K562 (cell line): ENCODE results near the gene SSBP2. TPM values are rescaled to one million over a fixed set of nuclear protein-coding genes. Genes with fewer than 3 reads are reported as not detected.

Experiments
- ATAC-seq: fragments of 200-7000 bp; cut with Tn5 transposase; 3 replicates; pipeline ENCODE4 v1.9.1; 2020; ENCODE audit warnings: moderate library complexity
- BruUV-seq: library from RNA; stranded (reverse); fragments of 400-500 nt; replicated peaks from 2 replicates; lab custom pipeline; 2021; lab: Mats Ljungman, UMichigan
- CTCF ChIA-PET: fragments of 300-600 bp; formaldehyde crosslinking; extraction: SDS; loops from one replicate; lab custom pipeline; 2021; ENCODE audit warnings: low intra/inter-chr PET ratio; lab: Yijun Ruan, JAX
- POLR2A ChIA-PET: fragments of 300-600, 350-650 bp; sonication (Branson Sonifier 250); formaldehyde crosslinking; extraction: SDS; loops from one replicate; lab custom pipeline; 2021; ENCODE audit warnings: antibody characterized with exemption, inconsistent platforms; lab: Yijun Ruan, JAX
- DNase-seq, 4 experiments: peaks; one replicate each; pipeline versions ENCODE4 v3.0.0 to v3.0.0-alpha.2; 2011 to 2018; ENCODE audit warnings: low spot score in 3 of 4, mixed read lengths in 3 of 4; ENCODE audit errors: extremely low read depth in 1 of 4
- FAIRE-seq: peaks from 2 replicates; lab custom pipeline; 2011; peaks lifted over from hg19 to GRCh38; lab: Jason Lieb, UNC
- H2AFZ ChIP-seq: 2 replicates; pipeline ENCODE4 v1.6.0; 2011; ENCODE audit warnings: low read depth, low read length, control low read depth, inconsistent platforms
- H3K27ac ChIP-seq: fragments of 200-600 bp; 3 replicates; pipeline ENCODE4 v1.8.0; 2011; ENCODE audit warnings: low read depth, mild to moderate bottlenecking, control low read depth, inconsistent platforms, low read length, moderate library complexity, mixed read lengths; ENCODE audit errors: extremely low read depth
- H3K27me3 ChIP-seq, 2 experiments: fragments of 300-600 bp in 1 of 2; 2 replicates in 1 of 2; 3 replicates in 1 of 2; pipeline versions ENCODE4 v1.6.0 to v1.8.0; 2011; ENCODE audit warnings: inconsistent platforms in 2 of 2, low read length in 2 of 2, mild to moderate bottlenecking in 1 of 2, mixed read lengths in 1 of 2, moderate library complexity in 1 of 2; ENCODE audit not compliant: control insufficient read depth in 2 of 2, insufficient read depth in 2 of 2
- H3K36me3 ChIP-seq: fragments of 300-600 bp; 3 replicates; pipeline ENCODE4 v1.8.0; 2011; ENCODE audit warnings: mild to moderate bottlenecking, low read length, inconsistent platforms; ENCODE audit not compliant: control insufficient read depth, insufficient read depth
- H3K4me1 ChIP-seq, 2 experiments: fragments of 200-600 bp in 1 of 2; replicated peaks in 1 of 2; 2 replicates in 1 of 2; 3 replicates in 1 of 2; pipeline versions ENCODE4 v1.5.1 to v1.8.0; 2011; ENCODE audit warnings: inconsistent platforms in 2 of 2, low read length in 2 of 2, mild to moderate bottlenecking in 1 of 2, mixed read lengths in 1 of 2, moderate library complexity in 1 of 2; ENCODE audit not compliant: control insufficient read depth in 2 of 2, insufficient read depth in 2 of 2
- H3K4me2 ChIP-seq: 2 replicates; pipeline ENCODE4 v1.6.1; 2011; ENCODE audit warnings: low read length, control low read depth, inconsistent platforms, mixed read lengths; ENCODE audit not compliant: insufficient read depth
- H3K4me3 ChIP-seq: fragments of 200-600 bp; sonication (generic), shearing (Covaris generic); 2 replicates; pipeline ENCODE4 v1.5.1; 2016; ENCODE audit warnings: control low read depth, inconsistent platforms
- H3K79me2 ChIP-seq: fragments of 200-600 bp; 3 replicates; pipeline ENCODE4 v1.8.0; 2011; ENCODE audit warnings: low read length, inconsistent platforms; ENCODE audit not compliant: control insufficient read depth, insufficient read depth
- H3K9ac ChIP-seq, 2 experiments: 2 replicates each; pipeline versions ENCODE4 v1.6.0 to v1.6.1; 2011; ENCODE audit warnings: low read depth in 2 of 2, low read length in 2 of 2, control low read depth in 1 of 2, inconsistent platforms in 1 of 2, mild to moderate bottlenecking in 1 of 2, mixed read lengths in 1 of 2; ENCODE audit not compliant: insufficient read depth in 1 of 2
- H3K9me1 ChIP-seq: one replicate; pipeline ENCODE4 v1.6.0; 2011; ENCODE audit warnings: inconsistent platforms, mild to moderate bottlenecking, low read length, moderate library complexity; ENCODE audit not compliant: control insufficient read depth, insufficient read depth
- H3K9me3 ChIP-seq: replicated peaks from 2 replicates; pipeline ENCODE4 v1.5.1; 2011; ENCODE audit warnings: low read depth, low read length, inconsistent platforms; ENCODE audit not compliant: control insufficient read depth, insufficient read depth
- H4K20me1 ChIP-seq: replicated peaks from 2 replicates; pipeline ENCODE4 v1.6.1; 2011; ENCODE audit warnings: low read length, inconsistent platforms, mixed read lengths; ENCODE audit not compliant: control insufficient read depth, insufficient read depth
- RBM25 ChIP-seq: fragments of 200-400 bp; formaldehyde crosslinking; IDR thresholded peaks from 2 replicates; pipeline ENCODE4 v1.6.1; 2018; ENCODE audit warnings: low read length, low read depth, moderate library complexity; ENCODE audit not compliant: severe bottlenecking
- WGBS: fragments of 100-300 bp; shearing (Covaris generic); methylation state at CpG from one replicate; pipeline ENCODE4 v1.1.6; 2016; ENCODE audit warnings: low coverage, mixed read lengths; ENCODE audit not compliant: insufficient coverage; ENCODE audit errors: missing lambda C conversion rate; 5-methylcytosine and 5-hydroxymethylcytosine counted together
- in situ Hi-C: fragments of 300-500 bp; cut with MboI; formaldehyde crosslinking; loops from 4 replicates; pipeline ENCODE4 v1.15.0; 2018; ENCODE audit warnings: inconsistent platforms, mixed read lengths
- intact Hi-C: fragments of 100-400 bp; cut with micrococcal nuclease; formaldehyde crosslinking; loops from 2 replicates; pipeline ENCODE4 v1.14.2; 2022
- polyA plus RNA-seq, 8 experiments: library from polyadenylated mRNA; depleted of rRNA in 4 of 8; stranded (reverse) in 5 of 8; unstranded in 3 of 8; fragments of >200 nt; fragmentation: Nextera tagmentation in 2 of 8; fragmentation: Illumina TruSeq in 1 of 8; extraction: Ambion mirVana in 2 of 8; extraction: Trizol in 1 of 8; gene quantifications; 2 replicates each; pipeline versions ENCODE4 v1.2.1 to v1.2.3, GENCODE V29; 2011 to 2014; ENCODE audit warnings: inconsistent platforms in 1 of 8, missing spikeins in 1 of 8
- total RNA-seq, 7 experiments: library from RNA; depleted of rRNA in 6 of 7; stranded (reverse); fragments of >200 nt in 6 of 7; fragmentation: Illumina TruSeq in 2 of 7; extraction: Trizol in 2 of 7; gene quantifications; 2 replicates each; pipeline versions ENCODE4 v1.2.1 to v1.2.3, GENCODE V29; 2011 to 2021; ENCODE audit warnings: low replicate concordance in 1 of 7
- TF ChIP-seq, protein P1 (sequence below): fragments of 200-600 bp; sonication (generic); IDR thresholded peaks from one replicate; pipeline ENCODE4 v1.6.1; 2012; ENCODE audit warnings: mild to moderate bottlenecking, low read depth, low read length, inconsistent platforms

SSBP2 gene
- total and polyA plus RNA-seq, 9 of the 15 experiments (the other 6 are each of a cell fraction or from before 2014, with no cell fraction given): 22.3 to 133 (median 42.1) TPM

DNA sequence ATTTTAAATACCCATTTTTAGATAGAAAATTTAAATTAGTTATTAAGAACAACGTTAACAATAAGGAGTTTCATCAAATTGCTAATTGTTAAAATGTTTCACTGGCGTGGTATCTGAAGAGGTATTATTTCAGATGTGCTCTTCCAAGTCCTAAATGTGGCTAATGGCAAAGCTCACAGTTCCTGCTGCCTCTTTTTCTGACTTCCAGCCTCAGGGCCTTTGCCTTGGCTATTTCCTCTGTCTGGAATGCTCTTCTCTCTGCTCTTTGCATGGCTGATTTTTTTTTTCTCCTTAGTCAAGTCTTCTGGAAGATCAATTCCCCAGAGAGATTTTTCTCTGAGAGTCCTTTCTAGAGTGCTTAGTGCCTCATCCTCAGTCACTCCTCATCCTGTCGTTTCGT is 9.6 kb upstream of the SSBP2 start:
- Histone ChIP-seq H3K27ac (peak overlapping the region; percentile 58), H3K9me1 (no peaks in the 10 kb centered on the region), H3K4me3 (peak overlapping the region; percentile 39; the same call in 1 of the 2 replicates), H2AFZ (peak overlapping the region; percentile 61), H3K9me3 (no peaks in the 10 kb centered on the region), H3K27me3 (no peaks in the 10 kb centered on the region), H3K79me2 (peaks cover 26% of the 10 kb centered on the region), H4K20me1 (no peaks in the 10 kb centered on the region)
- DNase-seq (peak in 1 of 4 experiments; percentile 30), FAIRE-seq (no peak)
- WGBS: 7% methylated on average over 4 of the region's 4 CpGs
- intact Hi-C loops: no loop called here
- TF ChIP-seq, protein P1, sequence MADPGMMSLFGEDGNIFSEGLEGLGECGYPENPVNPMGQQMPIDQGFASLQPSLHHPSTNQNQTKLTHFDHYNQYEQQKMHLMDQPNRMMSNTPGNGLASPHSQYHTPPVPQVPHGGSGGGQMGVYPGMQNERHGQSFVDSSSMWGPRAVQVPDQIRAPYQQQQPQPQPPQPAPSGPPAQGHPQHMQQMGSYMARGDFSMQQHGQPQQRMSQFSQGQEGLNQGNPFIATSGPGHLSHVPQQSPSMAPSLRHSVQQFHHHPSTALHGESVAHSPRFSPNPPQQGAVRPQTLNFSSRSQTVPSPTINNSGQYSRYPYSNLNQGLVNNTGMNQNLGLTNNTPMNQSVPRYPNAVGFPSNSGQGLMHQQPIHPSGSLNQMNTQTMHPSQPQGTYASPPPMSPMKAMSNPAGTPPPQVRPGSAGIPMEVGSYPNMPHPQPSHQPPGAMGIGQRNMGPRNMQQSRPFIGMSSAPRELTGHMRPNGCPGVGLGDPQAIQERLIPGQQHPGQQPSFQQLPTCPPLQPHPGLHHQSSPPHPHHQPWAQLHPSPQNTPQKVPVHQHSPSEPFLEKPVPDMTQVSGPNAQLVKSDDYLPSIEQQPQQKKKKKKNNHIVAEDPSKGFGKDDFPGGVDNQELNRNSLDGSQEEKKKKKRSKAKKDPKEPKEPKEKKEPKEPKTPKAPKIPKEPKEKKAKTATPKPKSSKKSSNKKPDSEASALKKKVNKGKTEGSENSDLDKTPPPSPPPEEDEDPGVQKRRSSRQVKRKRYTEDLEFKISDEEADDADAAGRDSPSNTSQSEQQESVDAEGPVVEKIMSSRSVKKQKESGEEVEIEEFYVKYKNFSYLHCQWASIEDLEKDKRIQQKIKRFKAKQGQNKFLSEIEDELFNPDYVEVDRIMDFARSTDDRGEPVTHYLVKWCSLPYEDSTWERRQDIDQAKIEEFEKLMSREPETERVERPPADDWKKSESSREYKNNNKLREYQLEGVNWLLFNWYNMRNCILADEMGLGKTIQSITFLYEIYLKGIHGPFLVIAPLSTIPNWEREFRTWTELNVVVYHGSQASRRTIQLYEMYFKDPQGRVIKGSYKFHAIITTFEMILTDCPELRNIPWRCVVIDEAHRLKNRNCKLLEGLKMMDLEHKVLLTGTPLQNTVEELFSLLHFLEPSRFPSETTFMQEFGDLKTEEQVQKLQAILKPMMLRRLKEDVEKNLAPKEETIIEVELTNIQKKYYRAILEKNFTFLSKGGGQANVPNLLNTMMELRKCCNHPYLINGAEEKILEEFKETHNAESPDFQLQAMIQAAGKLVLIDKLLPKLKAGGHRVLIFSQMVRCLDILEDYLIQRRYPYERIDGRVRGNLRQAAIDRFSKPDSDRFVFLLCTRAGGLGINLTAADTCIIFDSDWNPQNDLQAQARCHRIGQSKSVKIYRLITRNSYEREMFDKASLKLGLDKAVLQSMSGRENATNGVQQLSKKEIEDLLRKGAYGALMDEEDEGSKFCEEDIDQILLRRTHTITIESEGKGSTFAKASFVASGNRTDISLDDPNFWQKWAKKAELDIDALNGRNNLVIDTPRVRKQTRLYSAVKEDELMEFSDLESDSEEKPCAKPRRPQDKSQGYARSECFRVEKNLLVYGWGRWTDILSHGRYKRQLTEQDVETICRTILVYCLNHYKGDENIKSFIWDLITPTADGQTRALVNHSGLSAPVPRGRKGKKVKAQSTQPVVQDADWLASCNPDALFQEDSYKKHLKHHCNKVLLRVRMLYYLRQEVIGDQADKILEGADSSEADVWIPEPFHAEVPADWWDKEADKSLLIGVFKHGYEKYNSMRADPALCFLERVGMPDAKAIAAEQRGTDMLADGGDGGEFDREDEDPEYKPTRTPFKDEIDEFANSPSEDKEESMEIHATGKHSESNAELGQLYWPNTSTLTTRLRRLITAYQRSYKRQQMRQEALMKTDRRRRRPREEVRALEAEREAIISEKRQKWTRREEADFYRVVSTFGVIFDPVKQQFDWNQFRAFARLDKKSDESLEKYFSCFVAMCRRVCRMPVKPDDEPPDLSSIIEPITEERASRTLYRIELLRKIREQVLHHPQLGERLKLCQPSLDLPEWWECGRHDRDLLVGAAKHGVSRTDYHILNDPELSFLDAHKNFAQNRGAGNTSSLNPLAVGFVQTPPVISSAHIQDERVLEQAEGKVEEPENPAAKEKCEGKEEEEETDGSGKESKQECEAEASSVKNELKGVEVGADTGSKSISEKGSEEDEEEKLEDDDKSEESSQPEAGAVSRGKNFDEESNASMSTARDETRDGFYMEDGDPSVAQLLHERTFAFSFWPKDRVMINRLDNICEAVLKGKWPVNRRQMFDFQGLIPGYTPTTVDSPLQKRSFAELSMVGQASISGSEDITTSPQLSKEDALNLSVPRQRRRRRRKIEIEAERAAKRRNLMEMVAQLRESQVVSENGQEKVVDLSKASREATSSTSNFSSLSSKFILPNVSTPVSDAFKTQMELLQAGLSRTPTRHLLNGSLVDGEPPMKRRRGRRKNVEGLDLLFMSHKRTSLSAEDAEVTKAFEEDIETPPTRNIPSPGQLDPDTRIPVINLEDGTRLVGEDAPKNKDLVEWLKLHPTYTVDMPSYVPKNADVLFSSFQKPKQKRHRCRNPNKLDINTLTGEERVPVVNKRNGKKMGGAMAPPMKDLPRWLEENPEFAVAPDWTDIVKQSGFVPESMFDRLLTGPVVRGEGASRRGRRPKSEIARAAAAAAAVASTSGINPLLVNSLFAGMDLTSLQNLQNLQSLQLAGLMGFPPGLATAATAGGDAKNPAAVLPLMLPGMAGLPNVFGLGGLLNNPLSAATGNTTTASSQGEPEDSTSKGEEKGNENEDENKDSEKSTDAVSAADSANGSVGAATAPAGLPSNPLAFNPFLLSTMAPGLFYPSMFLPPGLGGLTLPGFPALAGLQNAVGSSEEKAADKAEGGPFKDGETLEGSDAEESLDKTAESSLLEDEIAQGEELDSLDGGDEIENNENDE: no peak
- peak; percentile 71 for TF ChIP-seq RBM25
- TF ChIP-seq, all 486 proteins: peak for 1
- no TSS peak for BruUV-seq
- peak overlapping the region; percentile 60 to 87; a peak in 3 of 4 replicates for H3K9ac ChIP-seq
- in situ Hi-C loops: no loop called here
- ATAC-seq: no peak; the same call in 2 of the 3 replicates
- ChIA-PET CTCF (no interaction called here), POLR2A (interaction anchor here (1.0 to 2.9 kb wide), 4 partner anchors 9 to 90 kb away, joined by 3 to 22 read pairs (median 5); partner anchors contain the start of gene SSBP2)
- H3K36me3 ChIP-seq: no peaks in the 10 kb centered on the region
- H3K4me1 ChIP-seq: peaks cover 3 to 67% of the 10 kb centered on the region in 2 experiments; a peak in 4 of 5 replicates
- H3K4me2 ChIP-seq: peak overlapping the region; percentile 79
